Activated CD4-positive, alpha-beta T cell treated with anti-CD3 and anti-CD28 coated beads, Interleukin-2, amount 50 U/mL, for 24 hours (primary cell): ENCODE data around the gene PGM1.

Experiments used
- DNase-seq, 2 donors: peaks; one replicate each; pipeline ENCODE4 v3.0.0-alpha.2; 2020; ENCODE audit warnings: low read depth in 1 of 2, low spot score in 1 of 2

PGM1 gene

GRCh38 chr1:63600248-63600647, 7.0 kb downstream of the PGM1 start:
- no peak for DNase-seq

- no peak for DNase-seq
Measured at GRCh38 chr1:63601061-63601460, 7.8 kb downstream of the PGM1 start.

- no peak for DNase-seq
Measured at GRCh38 chr1:63601463-63601862, 8.3 kb downstream of the PGM1 start.

GRCh38 chr1:63601912-63602311, 8.7 kb downstream of the PGM1 start:
- no peak for DNase-seq

GRCh38 chr1:63602629-63603028, 9.4 kb downstream of the PGM1 start:
- DNase-seq = no peak

- DNase-seq = no peak
Measured at GRCh38 chr1:63603810-63604209, 10.6 kb downstream of the PGM1 start.

- no peak for DNase-seq
Measured at GRCh38 chr1:63607322-63607721, 14.1 kb downstream of the PGM1 start.

GRCh38 chr1:63611231-63611630, 18.0 kb downstream of the PGM1 start:
- DNase-seq = no peak

GRCh38 chr1:63612564-63612963, 19.4 kb downstream of the PGM1 start:
- DNase-seq = no peak

- no peak for DNase-seq
Measured at GRCh38 chr1:63612971-63613370, 19.8 kb downstream of the PGM1 start.

GRCh38 chr1:63615768-63616420, 22.7 kb downstream of the PGM1 start:
- peak; percentile 24 to 74 for DNase-seq

- no peak for DNase-seq
Measured at GRCh38 chr1:63617450-63617849, 24.2 kb downstream of the PGM1 start.

- no peak for DNase-seq
Measured at GRCh38 chr1:63618011-63618410, 24.8 kb downstream of the PGM1 start.

GRCh38 chr1:63619558-63619957, 26.3 kb downstream of the PGM1 start:
- DNase-seq = no peak

GRCh38 chr1:63620671-63621070, 27.5 kb downstream of the PGM1 start:
- DNase-seq = no peak

GRCh38 chr1:63621075-63621474, 27.9 kb downstream of the PGM1 start:
- no peak for DNase-seq

GRCh38 chr1:63621698-63622097, 28.5 kb downstream of the PGM1 start:
- DNase-seq = no peak

GRCh38 chr1:63622849-63623566, 29.8 kb downstream of the PGM1 start:
- DNase-seq = no peak

GRCh38 chr1:63623952-63624351, 30.7 kb downstream of the PGM1 start:
- DNase-seq = no peak

- DNase-seq = no peak
Measured at GRCh38 chr1:63624911-63625310, 31.7 kb downstream of the PGM1 start.

GRCh38 chr1:63626222-63626621, 33.0 kb downstream of the PGM1 start:
- DNase-seq = no peak

GRCh38 chr1:63628607-63629006, 35.4 kb downstream of the PGM1 start:
- no peak for DNase-seq

- no peak for DNase-seq
Measured at GRCh38 chr1:63630238-63630637, 37.0 kb downstream of the PGM1 start.
